Measurements from ENCODE around the gene ARL6IP5.
A peak's percentile ranks its signal among the peaks of the same experiment; 100 is the strongest.

Gene ARL6IP5, protein sequence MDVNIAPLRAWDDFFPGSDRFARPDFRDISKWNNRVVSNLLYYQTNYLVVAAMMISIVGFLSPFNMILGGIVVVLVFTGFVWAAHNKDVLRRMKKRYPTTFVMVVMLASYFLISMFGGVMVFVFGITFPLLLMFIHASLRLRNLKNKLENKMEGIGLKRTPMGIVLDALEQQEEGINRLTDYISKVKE

DNA sequence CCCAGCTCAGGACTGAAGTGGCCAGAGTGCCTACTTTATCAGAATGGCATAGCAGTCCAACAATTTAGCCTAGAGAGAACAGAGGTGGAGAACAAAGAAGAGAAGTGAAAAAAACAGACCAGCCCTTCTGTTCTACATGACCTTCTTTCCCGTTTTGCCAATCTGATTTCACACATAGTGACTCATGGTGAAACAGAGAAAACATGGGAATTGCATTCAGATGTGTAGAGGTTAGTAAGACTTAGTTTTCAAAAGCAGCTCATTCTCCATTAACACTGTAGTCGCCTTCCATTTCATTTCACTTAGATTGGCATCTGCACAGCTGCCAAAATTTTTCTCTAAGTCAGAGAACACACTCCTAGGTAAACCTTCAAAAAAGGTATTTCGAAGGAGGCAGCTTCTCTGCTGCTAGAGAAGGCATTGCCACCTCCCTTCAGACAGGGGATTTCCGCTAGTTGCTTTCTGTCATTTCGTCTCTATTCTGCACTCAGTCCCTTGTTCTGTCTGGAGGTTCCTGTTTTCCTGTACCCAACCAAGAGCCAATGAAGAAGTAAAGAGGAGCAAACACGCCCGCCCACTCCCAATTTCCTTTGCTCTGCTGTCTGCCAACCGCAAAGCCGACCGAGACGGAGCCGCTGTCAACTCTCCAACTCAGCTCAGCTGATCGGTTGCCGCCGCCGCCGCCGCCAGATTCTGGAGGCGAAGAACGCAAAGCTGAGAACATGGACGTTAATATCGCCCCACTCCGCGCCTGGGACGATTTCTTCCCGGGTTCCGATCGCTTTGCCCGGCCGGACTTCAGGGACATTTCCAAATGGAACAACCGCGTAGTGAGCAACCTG lies at the start of gene ARL6IP5:
ARL6IP5 (plus strand) TSS at position 612 of the 842 bp plus-strand sequence; CDS start at position 723, 111 bp downstream.
- peak; percentile 83 for DNase-seq (ENCODE audit: low read depth)

DNA sequence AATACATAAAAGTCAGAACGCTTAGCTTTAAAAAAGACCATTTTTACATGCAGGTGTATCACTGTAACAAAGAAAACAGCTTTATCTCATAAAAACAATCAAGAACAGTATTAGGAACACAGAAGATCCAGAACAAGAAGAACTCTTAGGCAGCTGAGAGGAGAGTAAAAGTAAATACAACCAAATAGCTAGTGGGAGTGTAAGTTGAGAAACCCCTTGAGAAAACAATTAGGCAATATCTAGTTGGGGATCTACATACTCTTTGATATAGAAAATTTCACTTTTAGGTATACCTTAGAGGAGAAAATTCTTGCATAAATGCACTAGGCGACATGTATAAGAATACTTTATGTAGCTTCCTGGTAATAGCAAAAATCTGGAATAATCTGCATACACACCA lies 40.1 kb upstream of the ARL6IP5 start:
- DNase-seq (ENCODE audit: low read depth) = no peak

DNA sequence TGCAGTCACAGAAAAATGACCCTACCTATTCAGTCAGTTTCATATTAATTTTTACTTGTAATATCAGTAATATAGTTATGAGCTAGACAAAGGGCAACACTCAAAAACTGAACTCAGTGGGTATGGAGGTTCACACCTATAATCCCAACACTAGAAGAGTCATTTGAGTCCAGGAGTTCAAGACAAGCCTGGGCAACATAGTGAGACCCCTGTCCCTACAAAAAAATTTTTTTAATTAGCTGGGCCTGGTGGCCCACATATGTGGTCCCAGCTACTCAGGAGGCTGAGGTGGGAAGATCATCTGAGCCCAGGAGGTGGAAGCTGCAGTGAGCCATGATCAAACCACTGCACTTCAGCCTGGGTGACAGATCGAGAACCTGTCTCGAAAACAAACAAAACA lies 35.7 kb upstream of the ARL6IP5 start:
- no peak for DNase-seq (ENCODE audit: low read depth)

DNA sequence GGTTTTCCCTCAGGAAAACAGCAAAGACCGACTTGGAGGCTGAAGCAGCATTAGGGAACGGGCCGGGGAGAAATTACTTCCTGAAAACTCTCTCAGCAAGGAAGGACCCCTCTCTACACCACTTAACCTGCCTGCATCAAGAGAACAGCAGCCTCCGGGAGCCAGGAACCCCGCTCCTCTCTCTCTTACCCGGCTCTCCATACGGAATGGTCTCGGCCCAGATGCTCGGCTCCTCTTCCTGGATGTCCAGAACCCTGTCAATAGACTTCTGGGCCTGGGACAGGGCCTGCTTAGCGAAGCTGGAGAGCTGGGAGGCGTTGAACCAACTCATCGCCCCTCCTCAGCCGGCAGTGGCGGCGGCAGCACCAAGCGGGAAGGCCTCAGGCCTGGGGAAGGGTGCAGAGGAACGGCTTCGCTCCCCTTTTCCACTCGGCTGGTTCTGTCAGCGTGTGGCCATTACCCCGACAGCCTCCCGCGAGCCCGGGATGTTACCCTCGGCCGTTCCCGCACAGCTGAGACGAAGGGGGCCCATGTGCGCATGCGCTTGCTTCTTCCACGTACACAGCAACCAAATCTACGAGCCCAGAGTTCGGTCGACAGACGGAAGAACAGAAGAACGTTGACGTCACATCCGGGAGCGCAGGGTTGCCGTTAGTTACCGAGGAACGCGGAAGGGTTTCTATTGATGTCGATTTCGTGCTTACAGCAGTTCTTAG lies 32.8 kb upstream of the ARL6IP5 start, which contains the start of gene TMF1:
TMF1 (minus strand) TSS at position 578 of the 716 bp plus-strand sequence; CDS start at position 331, 247 bp downstream.
- peak; percentile 95 for DNase-seq (ENCODE audit: low read depth)

DNA sequence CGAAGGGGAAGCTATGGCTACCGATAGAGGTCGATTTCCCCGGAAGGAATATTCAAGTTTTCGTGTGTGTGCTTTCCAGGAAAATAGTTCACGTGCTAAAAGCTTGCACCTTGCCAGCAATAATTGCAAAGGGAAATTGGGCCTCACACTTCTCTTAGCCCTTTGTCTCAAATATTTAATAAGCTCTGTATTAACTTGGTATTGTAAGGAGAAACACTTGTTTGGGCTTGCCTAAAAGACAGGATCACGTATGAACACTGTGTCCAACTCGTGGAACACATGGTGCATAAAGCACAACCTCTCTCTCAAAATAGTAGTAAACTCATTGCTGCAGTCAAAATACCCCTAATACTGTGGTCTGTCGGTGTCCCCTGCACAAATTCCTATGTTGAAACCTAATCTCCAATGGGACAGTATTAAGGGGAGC lies 32.3 kb upstream of the ARL6IP5 start:
- no peak for DNase-seq (ENCODE audit: low read depth)

DNA sequence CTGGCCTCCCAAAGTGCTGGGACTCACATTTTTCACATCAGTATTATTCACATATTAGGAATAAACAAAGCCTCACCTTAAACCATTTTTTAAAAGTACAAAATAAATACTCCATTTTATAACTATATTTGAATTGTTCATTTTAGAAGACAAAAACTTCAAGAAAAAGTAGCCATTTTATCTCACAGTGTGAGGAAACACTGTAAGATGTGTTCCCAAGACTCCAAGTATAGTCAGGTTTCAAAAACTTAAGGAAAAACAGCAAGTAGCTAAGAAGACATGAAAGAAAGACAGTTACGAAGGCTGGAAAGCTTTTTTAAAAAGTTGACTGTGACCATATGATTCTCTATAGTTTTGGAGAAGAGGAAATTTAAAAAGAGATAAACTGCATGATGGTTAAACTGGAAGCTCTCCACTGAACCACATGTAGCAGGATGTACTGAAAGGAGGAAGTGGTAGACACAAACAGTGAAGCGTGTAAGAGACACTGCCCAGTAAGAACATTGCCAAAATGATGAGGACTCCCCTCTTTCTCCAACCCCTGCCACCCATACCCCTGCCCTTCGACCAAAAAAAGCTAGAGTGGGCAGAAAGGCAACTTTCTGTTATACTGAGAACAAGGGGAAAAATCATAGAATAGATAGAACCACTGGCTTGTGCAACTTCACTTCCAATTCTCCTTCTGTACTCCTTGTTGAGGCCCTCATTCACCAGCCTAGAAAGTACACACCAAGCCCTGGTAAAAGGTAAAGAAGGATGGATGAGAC lies 26.4 kb upstream of the ARL6IP5 start:
- no peak for DNase-seq (ENCODE audit: low read depth)

DNA sequence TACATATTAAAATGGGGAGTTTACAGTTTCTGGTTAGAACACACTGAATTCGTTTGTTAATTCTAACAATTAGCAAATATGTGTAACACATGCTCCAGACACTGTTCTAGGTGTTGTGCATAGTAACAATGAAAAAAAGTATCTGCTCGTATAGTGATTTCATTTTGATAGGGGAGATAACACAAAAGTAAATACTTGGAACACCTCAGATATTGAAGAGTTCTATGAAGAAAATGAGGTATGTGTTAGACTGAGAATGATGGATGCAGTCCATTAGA lies 25.9 kb upstream of the ARL6IP5 start:
- DNase-seq (ENCODE audit: low read depth) = no peak

DNA sequence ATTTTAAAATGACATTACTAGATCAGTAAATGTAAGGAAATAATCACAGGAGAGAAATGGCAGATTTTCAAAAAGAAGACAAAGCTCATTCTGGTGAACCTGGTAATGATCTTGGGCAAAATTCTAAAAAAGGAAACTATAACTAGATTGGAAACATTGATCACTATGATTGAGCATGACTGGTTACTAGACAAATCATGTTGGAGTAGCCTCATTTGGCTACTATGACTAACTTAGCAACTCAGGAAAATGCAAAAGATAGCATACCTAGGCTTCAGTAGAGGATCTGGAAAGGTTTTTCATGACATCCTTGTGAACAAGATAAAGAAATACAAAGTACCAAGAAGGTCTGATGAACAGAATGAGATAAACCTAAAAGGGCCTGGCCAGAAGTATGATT lies 25.0 kb upstream of the ARL6IP5 start:
- DNase-seq (ENCODE audit: low read depth) = no peak

DNA sequence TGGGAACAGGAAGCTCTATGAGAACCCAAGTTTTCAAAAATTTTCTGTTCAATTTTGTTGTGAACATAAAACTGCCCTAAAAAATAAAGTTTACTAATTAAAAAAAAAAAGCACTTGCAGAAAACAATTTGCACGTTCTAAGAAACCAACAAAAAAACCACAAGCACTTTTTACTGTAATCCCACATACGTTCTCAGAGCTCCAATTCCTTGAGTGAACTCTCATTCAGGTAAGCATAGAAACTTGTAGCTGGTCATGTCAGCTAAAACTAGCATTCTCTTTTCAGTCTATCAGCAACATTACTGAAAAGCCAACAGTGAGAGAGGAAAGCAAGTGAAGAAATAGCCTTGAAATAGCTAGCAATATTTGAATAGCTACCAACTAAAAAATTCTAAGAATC lies 21.1 kb upstream of the ARL6IP5 start:
- DNase-seq (ENCODE audit: low read depth) = no peak

DNA sequence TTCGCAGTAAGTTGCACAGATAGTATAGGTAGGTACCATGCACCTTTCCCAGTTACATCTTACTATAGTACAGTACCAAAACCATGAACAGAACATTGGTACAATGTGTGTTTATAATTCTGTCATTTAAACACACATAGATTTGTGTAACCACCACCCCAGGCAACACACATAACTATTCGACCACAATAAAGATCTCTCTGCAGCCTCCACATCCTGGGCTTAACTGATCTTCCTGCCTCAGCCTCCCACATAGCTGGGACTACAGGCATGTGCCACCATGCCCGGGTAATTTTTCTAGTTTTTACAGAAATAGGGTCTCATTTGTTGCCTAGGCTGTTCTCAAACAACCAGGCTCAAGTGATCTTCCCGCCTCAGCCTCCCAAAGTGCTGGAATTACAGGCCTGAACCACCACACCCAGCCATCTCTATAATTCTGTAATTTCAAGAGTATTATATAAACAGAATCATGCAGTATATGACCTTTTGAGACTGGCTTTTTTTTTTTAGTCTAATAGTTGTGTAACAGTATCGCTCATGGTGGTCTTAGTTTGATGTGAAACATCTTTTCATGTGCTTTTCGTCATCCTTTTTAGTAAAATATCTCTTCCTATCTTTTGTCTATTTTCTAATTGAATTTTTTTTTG lies 19.3 kb upstream of the ARL6IP5 start:
- no peak for DNase-seq (ENCODE audit: low read depth)

DNA sequence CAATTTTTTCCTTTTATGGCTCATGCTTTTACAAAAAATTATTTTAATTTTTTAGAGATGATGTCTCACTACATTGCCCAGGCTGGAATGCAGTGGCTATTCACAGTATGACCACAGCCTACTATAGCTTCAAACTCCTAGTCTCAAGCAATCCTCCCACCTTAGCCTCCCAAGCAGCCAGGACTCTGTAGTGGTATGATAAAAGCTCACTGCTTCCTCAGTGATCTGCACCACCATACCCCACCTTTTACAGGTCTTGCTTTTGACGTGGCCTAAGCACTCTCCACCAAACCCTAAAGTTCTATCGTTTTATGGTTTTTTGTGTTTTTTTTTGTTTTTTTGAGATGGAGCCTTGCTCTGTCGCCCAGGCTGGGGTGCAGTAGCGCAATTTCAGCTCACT lies 18.6 kb upstream of the ARL6IP5 start:
- no peak for DNase-seq (ENCODE audit: low read depth)

DNA sequence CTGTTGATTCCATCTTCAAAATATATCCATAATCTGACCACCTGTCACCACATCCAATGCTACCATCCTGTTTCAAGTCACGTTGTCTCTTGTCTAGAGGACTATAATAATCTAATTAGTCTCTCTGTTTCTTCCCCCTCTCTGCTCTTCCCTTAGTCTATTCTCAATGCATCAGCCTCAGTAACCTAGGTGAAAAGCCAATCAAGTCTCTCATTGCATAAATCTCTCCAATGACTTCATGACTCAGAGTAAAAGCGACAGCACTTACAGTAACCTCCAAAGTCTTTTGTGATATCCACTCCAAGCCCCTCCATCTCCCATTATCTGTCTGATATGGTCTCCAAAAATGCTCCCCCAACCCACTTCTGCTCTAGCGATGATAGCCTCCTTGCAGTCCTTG lies 11.8 kb upstream of the ARL6IP5 start:
- DNase-seq (ENCODE audit: low read depth) = no peak

DNA sequence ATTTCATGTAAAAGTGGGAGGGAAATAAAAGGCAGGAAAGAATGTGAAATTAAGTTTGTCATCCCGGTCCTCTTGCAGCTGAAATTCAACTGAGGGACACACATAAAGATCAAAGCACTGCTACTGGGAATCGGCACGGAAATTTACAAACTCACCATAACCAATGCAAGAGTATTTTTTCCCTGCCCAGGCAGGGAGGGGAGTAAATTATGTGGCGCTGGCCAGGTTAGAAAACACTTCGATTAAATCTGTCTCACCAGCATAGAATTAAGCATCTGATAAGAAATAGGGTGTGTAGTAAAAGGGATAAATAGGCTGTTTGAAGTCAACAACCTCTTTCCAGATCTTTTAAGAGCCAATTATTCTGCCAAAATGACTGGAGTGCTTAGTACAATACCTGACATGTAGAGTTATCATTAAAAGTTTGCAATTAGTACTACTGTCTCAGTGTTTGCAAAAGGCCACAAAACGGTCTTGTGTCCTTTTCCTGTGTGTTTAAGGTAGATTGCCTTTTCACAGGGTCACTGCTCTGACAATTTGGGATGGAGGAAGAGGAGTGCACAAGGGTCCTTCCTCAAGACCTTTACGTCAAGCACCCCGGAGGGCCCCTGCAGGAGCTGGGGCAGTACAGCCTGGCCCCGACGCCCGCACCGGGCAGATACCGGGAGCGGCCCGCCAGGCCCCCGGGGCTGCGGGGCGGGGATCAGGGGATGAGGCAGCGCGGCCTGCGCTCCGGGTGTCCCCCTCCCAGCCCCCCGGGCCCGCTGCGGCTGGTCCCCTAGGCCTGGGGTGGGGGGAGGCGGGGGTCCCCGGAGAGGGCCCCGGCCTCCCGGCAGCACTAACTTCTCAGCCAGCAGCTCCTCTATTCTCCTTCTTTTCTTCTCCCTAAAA lies 5.2 kb upstream of the ARL6IP5 start:
- no peak for DNase-seq (ENCODE audit: low read depth)

DNA sequence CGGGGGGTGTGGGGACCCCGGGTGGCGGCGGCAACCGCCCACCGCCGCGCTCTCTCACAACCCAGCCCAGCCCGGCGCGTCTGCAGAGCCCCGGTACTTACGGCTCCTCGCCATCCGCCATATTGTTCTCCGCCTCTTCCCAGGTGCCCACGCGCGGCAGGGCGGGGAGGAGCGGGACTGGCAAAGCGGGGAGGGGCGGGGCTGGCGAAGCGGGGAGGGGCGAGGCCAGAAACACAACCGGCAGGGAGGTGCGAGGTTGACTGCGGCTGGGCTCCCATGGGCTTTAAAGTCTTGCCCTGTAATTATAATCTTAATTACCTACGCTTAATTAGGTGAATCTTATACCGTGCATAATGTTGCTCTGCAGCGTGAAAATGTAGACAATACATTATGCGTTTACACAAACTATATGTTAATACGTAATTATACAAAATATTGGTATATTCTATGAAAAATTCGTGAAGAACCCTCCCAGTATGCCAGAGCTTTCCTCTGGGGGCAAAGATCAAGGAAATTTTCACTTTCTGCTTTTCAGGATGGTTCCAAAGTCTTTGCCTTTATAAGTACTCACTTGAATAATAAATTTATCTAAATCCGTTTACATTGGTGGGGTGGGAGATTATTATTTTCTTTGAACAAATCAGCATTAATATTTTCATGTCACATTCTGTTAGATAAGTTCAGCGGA lies 4.4 kb upstream of the ARL6IP5 start, which contains the start of gene UBA3:
UBA3 (minus strand) TSS at position 133 of the 688 bp plus-strand sequence; CDS start at position 121, 12 bp downstream.
- DNase-seq (ENCODE audit: low read depth) = no peak

DNA sequence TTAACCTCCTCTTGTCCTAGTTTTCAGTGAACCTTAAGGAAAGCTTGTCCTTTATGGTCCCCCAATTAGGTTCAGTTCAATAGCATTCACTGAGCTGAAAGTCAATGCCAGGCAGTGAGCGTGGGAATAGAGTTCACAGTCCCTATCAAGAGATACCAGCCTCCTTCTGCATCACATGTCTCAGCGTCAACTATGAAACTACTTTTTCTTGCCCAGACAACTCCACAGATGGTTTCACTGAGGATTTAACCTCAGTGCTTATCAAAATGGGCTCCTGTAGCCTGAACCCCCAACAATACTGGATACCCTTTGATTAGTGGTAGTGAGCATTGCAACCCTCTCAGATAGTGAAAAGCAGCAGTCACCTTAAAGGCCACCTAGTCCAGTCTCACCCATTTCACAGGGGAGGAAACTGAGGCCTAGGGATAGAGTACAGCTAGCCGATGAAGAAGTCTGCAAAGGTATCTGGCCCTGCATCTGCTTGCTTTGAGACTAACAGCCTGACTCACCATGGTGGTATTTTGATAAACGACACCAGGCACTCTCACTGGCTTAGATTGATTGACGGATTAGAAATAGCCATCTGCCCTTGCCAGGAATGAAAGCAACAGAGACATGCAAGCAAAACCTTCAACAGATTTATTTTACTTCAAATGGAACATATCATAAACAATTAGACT lies 3.0 kb upstream of the ARL6IP5 start:
- DNase-seq (ENCODE audit: low read depth) = no peak

DNA sequence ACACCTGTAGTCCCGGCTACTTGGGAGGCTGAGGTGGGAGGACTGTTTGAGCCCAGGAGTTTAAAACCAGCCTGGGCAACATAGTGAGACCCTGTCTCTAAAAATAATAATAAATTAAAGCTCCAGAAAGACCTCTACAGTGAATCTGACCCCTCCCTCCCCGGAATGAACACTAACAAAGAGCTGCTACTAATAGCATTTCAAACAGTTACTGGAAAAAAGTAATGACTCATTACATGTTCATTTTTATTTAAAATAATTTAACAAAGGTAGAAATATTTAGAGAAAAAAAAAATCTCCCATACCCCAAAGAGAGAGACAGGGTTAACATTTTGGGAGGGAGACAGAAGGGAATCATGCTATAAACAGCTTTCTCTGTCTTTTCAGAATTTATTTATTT lies 2.4 kb upstream of the ARL6IP5 start:
- DNase-seq (ENCODE audit: low read depth) = no peak

DNA sequence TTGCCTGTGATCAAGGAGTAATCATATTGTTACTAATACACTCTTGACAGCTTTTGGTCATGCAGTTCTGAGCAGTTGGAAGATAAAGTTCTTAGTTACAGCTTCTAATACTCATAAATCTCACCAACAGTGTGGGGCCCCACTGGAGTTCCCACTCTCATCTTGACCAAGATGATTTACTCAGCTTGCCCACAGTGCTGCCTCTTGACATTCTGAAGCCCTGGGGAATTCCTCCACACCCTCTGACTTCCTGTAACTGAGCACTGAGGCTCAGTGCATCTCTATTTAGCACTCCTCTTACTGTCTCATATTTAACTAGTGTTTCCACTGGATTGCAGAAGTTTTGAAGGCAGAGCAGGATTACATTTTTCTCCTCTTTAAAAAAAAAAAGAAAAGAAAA lies 1.9 kb upstream of the ARL6IP5 start:
- DNase-seq (ENCODE audit: low read depth) = peak; percentile 51

DNA sequence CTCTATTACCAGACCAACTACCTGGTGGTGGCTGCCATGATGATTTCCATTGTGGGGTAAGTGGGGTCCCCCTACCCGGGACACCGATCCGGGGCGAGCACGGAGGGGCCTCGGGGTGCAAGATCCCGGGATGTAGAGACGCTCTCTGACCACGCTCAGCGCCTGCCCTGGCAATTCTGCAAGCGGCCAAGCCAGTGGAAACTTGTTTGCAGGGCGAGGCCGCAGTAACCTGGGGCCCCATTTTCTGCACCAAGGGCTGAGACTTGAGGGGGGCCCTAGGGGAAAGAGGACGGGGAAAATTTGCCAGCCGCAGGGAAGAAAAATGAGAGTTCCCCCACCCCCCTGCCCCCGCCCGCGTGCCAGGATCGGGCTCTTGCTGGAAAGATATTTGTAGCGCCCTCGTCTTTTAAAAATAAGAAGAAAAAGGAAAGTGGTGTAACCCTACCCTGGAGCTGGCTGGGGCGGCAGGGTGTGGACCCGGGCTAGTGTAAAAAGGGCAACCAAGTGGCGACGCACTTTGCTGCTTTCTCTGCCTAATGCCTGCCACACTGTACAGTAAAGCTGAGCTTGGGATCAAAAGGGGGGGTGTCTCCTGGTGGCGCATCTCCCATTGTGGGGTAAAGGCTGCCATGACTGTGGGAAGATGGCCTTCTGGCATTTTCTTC lies 563 bp downstream of the ARL6IP5 start:
- DNase-seq (ENCODE audit: low read depth) = no peak
